Myocyte (in vitro differentiated cells): ENCODE measurements around the gene FOXK1. TPM values are rescaled to one million over a fixed set of nuclear protein-coding genes. Genes with fewer than 3 reads are reported as not detected.

Experiments used
- DNase-seq: peaks from one replicate; pipeline ENCODE4 v3.0.0-alpha.2; 2012; ENCODE audit warnings: low read depth
- microRNA-seq: library from miRNA; unstranded; fragments of <30 nt; microRNA quantifications from one replicate; pipeline ENCODE4, GENCODE V29; 2016
- total RNA-seq: library from RNA; depleted of rRNA; stranded (reverse); fragments of >200 nt; gene quantifications from 2 replicates; pipeline ENCODE4 v1.2.3, GENCODE V29; 2014

The FOXK1 gene
- total RNA-seq, 1 donor from 2014 or later = 25.2 TPM

GRCh38 chr7:4815609-4816418, 133.7 kb downstream of the FOXK1 start:
- no peak for DNase-seq

DNA sequence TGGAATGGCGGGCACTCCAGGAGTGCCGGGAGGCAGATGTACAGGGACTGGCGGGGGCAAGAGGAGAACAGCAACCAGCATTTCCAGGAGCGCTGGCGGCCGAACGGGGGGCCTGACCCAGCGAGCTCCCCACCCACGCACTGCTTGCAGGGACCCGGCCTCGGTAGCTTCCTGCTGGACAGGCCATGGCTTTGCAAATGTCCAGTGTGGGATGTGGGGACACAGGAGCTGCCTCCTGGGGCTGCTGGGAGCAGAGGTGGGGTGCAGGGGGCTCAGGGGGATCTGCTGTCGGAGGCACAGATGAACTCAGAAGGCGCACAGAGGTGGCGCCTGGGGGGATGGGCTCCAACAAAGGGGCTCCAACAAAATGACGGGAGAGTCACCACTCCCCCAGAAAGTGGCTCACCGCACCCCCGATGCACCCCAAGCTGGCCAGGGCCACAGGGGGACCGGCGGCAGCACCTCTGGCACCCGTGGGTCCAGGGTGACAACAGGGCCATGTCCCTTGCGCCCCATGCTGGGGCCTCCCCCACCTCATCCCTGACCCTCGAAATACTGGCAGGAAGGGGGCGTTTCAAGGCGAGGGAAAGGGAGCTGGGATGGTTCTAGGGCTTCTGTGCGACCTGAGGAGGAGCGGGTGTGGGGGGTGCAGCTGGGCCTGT, 134.5 kb downstream of the FOXK1 start:
- no peak for DNase-seq

- DNase-seq = no peak
Observed at GRCh38 chr7:4817178-4817901, 135.2 kb downstream of the FOXK1 start.

DNA sequence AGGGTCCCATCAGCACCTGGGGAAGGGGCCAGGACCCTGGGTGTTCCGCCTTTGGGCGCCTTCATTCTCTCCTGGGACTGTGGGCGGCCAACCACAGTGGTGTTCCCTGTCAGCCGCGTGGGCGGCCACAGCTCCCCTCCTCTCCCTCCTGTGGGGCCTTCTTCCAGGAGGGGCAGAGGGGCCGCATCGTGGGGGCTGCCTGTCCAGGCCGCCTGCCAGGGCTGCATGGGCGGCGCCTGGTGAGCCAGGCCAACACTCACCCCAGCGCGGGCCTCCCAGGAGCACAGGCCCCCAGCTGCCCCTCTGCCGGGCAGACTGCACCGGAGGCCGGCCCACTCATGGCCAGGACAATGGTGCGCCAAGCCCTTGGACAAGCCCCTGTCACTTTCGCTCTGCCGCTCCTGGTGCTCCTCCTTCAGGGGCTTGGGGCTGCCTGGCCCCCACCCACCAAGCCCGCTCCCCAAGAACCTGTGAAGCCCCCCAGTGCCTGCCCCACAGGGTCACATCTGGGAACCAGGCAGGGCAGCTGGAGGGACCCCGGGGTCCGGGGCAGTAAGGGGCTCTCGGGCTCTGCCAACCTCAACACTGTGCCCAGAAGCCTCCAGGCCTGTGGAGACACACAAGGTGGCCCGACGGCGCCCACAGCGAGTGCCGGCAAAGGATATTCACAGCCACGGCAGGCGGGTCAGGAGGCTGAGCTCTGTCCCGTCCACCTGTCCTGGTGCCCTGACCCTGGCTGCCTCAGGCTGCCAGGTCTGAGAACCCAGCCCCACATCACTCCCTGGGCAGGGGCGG, 136.1 kb downstream of the FOXK1 start:
- no peak for DNase-seq

GRCh38 chr7:4819560-4820404, 137.7 kb downstream of the FOXK1 start:
- DNase-seq = peak; percentile 6

DNA sequence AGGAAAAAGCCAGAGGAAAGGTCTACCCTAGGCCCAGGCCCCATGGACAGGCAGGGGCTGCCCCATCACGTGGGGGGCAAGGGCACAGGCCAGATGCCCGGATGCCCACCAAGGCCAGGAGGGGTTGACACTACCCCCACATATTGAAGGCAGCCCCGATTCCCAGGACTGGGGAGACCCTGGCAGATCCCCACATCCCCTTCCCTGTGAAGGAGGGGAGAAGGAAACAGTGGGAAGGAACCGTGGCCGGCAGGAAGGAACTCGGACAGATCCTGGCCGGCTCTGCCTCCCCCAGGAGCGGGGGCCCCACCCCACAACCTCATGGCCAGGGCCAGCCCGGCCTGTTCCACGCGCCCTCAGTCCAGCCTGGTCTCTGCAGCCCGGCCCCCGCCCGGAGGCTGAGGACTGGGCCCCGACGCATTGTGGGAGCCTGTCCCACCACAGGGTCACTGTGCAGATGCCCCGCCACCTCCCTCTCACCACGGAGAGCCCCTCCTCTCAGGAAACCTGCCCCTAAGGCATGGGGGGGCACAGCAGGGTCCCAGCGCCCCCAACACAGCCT, 138.4 kb downstream of the FOXK1 start:
- DNase-seq = no peak

Small RNAs within 50 kb of the gene (microRNA-seq; reads per million reads assigned to microRNA genes)
- gene MIR4656 = not detected

Other genes starting within 250 kb of the FOXK1 start
- gene AP5Z1, start 93.3 kb downstream of the FOXK1 start, total RNA-seq = 37.2 and 41.8 TPM in 2 replicates
- 0.05 TPM in 1 of 2 replicates, not detected in the other for gene PAPOLB, start 179.7 kb downstream of the FOXK1 start, total RNA-seq
- gene RADIL, start 201.4 kb downstream of the FOXK1 start, total RNA-seq = 1.1 and 1.8 TPM in 2 replicates